K562 (cell line): Measurements from ENCODE around the gene CHL1. TPM values are rescaled to one million over a fixed set of nuclear protein-coding genes. Genes with fewer than 3 reads are reported as not detected.

Source experiments
- ATAC-seq: fragments of 200-7000 bp; cut with Tn5 transposase; 3 replicates; pipeline ENCODE4 v1.9.1; 2020; ENCODE audit warnings: moderate library complexity
- BruUV-seq: library from RNA; stranded (reverse); fragments of 400-500 nt; replicated peaks from 2 replicates; lab custom pipeline; 2021; lab: Mats Ljungman, UMichigan
- CTCF ChIA-PET: fragments of 300-600 bp; formaldehyde crosslinking; extraction: SDS; loops from one replicate; lab custom pipeline; 2021; ENCODE audit warnings: low intra/inter-chr PET ratio; lab: Yijun Ruan, JAX
- POLR2A ChIA-PET: fragments of 300-600, 350-650 bp; sonication (Branson Sonifier 250); formaldehyde crosslinking; extraction: SDS; loops from one replicate; lab custom pipeline; 2021; ENCODE audit warnings: antibody characterized with exemption, inconsistent platforms; lab: Yijun Ruan, JAX
- DNase-seq, 4 experiments: peaks; one replicate each; pipeline versions ENCODE4 v3.0.0 to v3.0.0-alpha.2; 2011 to 2018; ENCODE audit warnings: low spot score in 3 of 4, mixed read lengths in 3 of 4; ENCODE audit errors: extremely low read depth in 1 of 4
- FAIRE-seq: peaks from 2 replicates; lab custom pipeline; 2011; peaks lifted over from hg19 to GRCh38; lab: Jason Lieb, UNC
- H2AFZ ChIP-seq: 2 replicates; pipeline ENCODE4 v1.6.0; 2011; ENCODE audit warnings: low read depth, low read length, control low read depth, inconsistent platforms
- H3K27ac ChIP-seq: fragments of 200-600 bp; 3 replicates; pipeline ENCODE4 v1.8.0; 2011; ENCODE audit warnings: low read depth, mild to moderate bottlenecking, control low read depth, inconsistent platforms, low read length, moderate library complexity, mixed read lengths; ENCODE audit errors: extremely low read depth
- H3K27me3 ChIP-seq, 2 experiments: fragments of 300-600 bp in 1 of 2; 2 replicates in 1 of 2; 3 replicates in 1 of 2; pipeline versions ENCODE4 v1.6.0 to v1.8.0; 2011; ENCODE audit warnings: inconsistent platforms in 2 of 2, low read length in 2 of 2, mild to moderate bottlenecking in 1 of 2, mixed read lengths in 1 of 2, moderate library complexity in 1 of 2; ENCODE audit not compliant: control insufficient read depth in 2 of 2, insufficient read depth in 2 of 2
- H3K36me3 ChIP-seq: fragments of 300-600 bp; 3 replicates; pipeline ENCODE4 v1.8.0; 2011; ENCODE audit warnings: mild to moderate bottlenecking, low read length, inconsistent platforms; ENCODE audit not compliant: control insufficient read depth, insufficient read depth
- H3K4me1 ChIP-seq, 2 experiments: fragments of 200-600 bp in 1 of 2; replicated peaks in 1 of 2; 2 replicates in 1 of 2; 3 replicates in 1 of 2; pipeline versions ENCODE4 v1.5.1 to v1.8.0; 2011; ENCODE audit warnings: inconsistent platforms in 2 of 2, low read length in 2 of 2, mild to moderate bottlenecking in 1 of 2, mixed read lengths in 1 of 2, moderate library complexity in 1 of 2; ENCODE audit not compliant: control insufficient read depth in 2 of 2, insufficient read depth in 2 of 2
- H3K4me2 ChIP-seq: 2 replicates; pipeline ENCODE4 v1.6.1; 2011; ENCODE audit warnings: low read length, control low read depth, inconsistent platforms, mixed read lengths; ENCODE audit not compliant: insufficient read depth
- H3K4me3 ChIP-seq: fragments of 200-600 bp; sonication (generic), shearing (Covaris generic); 2 replicates; pipeline ENCODE4 v1.5.1; 2016; ENCODE audit warnings: control low read depth, inconsistent platforms
- H3K79me2 ChIP-seq: fragments of 200-600 bp; 3 replicates; pipeline ENCODE4 v1.8.0; 2011; ENCODE audit warnings: low read length, inconsistent platforms; ENCODE audit not compliant: control insufficient read depth, insufficient read depth
- H3K9ac ChIP-seq, 2 experiments: 2 replicates each; pipeline versions ENCODE4 v1.6.0 to v1.6.1; 2011; ENCODE audit warnings: low read depth in 2 of 2, low read length in 2 of 2, control low read depth in 1 of 2, inconsistent platforms in 1 of 2, mild to moderate bottlenecking in 1 of 2, mixed read lengths in 1 of 2; ENCODE audit not compliant: insufficient read depth in 1 of 2
- H3K9me1 ChIP-seq: one replicate; pipeline ENCODE4 v1.6.0; 2011; ENCODE audit warnings: inconsistent platforms, mild to moderate bottlenecking, low read length, moderate library complexity; ENCODE audit not compliant: control insufficient read depth, insufficient read depth
- H3K9me3 ChIP-seq: replicated peaks from 2 replicates; pipeline ENCODE4 v1.5.1; 2011; ENCODE audit warnings: low read depth, low read length, inconsistent platforms; ENCODE audit not compliant: control insufficient read depth, insufficient read depth
- H4K20me1 ChIP-seq: replicated peaks from 2 replicates; pipeline ENCODE4 v1.6.1; 2011; ENCODE audit warnings: low read length, inconsistent platforms, mixed read lengths; ENCODE audit not compliant: control insufficient read depth, insufficient read depth
- CAMTA2 ChIP-seq: fragments of 250-450 bp; sonication (Bioruptor Pico); conservative IDR thresholded peaks from 2 replicates; pipeline ENCODE4 v1.5.1; 2022
- CHD1 ChIP-seq: fragments of 200-600 bp; sonication (generic); IDR thresholded peaks from one replicate; pipeline ENCODE4 v1.6.1; 2012; ENCODE audit warnings: mild to moderate bottlenecking, moderate library complexity, low read length, inconsistent platforms
- KDM5B ChIP-seq: fragments of 200-600 bp; sonication (generic); IDR thresholded peaks from 2 replicates; pipeline ENCODE4 v1.6.1; 2012; ENCODE audit warnings: low read depth, mild to moderate bottlenecking, moderate library complexity, low read length, control low read depth, inconsistent platforms; ENCODE audit not compliant: insufficient replicate concordance
- KLF16 ChIP-seq: IDR thresholded peaks from 2 replicates; pipeline ENCODE4 v1.6.1; 2016; ENCODE audit warnings: antibody characterized with exemption
- POLR3G ChIP-seq: IDR thresholded peaks from 2 replicates; pipeline ENCODE4 v1.6.1; 2011; ENCODE audit not compliant: insufficient read length, insufficient replicate concordance; ENCODE audit errors: extremely low read depth
- SMARCA4 ChIP-seq: fragments of 450-650 bp; IDR thresholded peaks from 2 replicates; pipeline ENCODE4 v1.6.1; 2016
- STAT5A ChIP-seq: IDR thresholded peaks from 2 replicates; pipeline ENCODE4 v1.6.1; 2012; ENCODE audit warnings: low read length, inconsistent platforms, borderline replicate concordance
- THRAP3 ChIP-seq: fragments of 450-650 bp; IDR thresholded peaks from 2 replicates; pipeline ENCODE4 v1.6.1; 2016; ENCODE audit warnings: mild to moderate bottlenecking, inconsistent platforms, borderline replicate concordance
- XRCC4 ChIP-seq: IDR thresholded peaks from one replicate; pipeline ENCODE4 v1.6.1; 2011; ENCODE audit not compliant: insufficient read depth, insufficient read length; ENCODE audit errors: extremely low read depth
- ZNF12 ChIP-seq: sonication (generic); formaldehyde crosslinking; IDR thresholded peaks from 2 replicates; pipeline ENCODE4 v1.4.0; 2020; ENCODE audit warnings: mild to moderate bottlenecking, missing genetic modification reagents
- WGBS: fragments of 100-300 bp; shearing (Covaris generic); methylation state at CpG from one replicate; pipeline ENCODE4 v1.1.6; 2016; ENCODE audit warnings: low coverage, mixed read lengths; ENCODE audit not compliant: insufficient coverage; ENCODE audit errors: missing lambda C conversion rate; 5-methylcytosine and 5-hydroxymethylcytosine counted together
- in situ Hi-C: fragments of 300-500 bp; cut with MboI; formaldehyde crosslinking; loops from 4 replicates; pipeline ENCODE4 v1.15.0; 2018; ENCODE audit warnings: inconsistent platforms, mixed read lengths
- intact Hi-C: fragments of 100-400 bp; cut with micrococcal nuclease; formaldehyde crosslinking; loops from 2 replicates; pipeline ENCODE4 v1.14.2; 2022
- polyA plus RNA-seq, 8 experiments: library from polyadenylated mRNA; depleted of rRNA in 4 of 8; stranded (reverse) in 5 of 8; unstranded in 3 of 8; fragments of >200 nt; fragmentation: Nextera tagmentation in 2 of 8; fragmentation: Illumina TruSeq in 1 of 8; extraction: Ambion mirVana in 2 of 8; extraction: Trizol in 1 of 8; gene quantifications; 2 replicates each; pipeline versions ENCODE4 v1.2.1 to v1.2.3, GENCODE V29; 2011 to 2014; ENCODE audit warnings: inconsistent platforms in 1 of 8, missing spikeins in 1 of 8
- total RNA-seq, 7 experiments: library from RNA; depleted of rRNA in 6 of 7; stranded (reverse); fragments of >200 nt in 6 of 7; fragmentation: Illumina TruSeq in 2 of 7; extraction: Trizol in 2 of 7; gene quantifications; 2 replicates each; pipeline versions ENCODE4 v1.2.1 to v1.2.3, GENCODE V29; 2011 to 2021; ENCODE audit warnings: low replicate concordance in 1 of 7
- TF ChIP-seq, protein P1 (sequence below): sonication (generic); formaldehyde crosslinking; IDR thresholded peaks from 2 replicates; pipeline ENCODE4 v1.8.0; 2023; ENCODE audit warnings: missing genetic modification reagents, mild to moderate bottlenecking, borderline replicate concordance
- TF ChIP-seq, protein P2 (sequence below), 2 experiments: IDR thresholded peaks; 2 replicates each; pipeline ENCODE4 v1.6.1; 2012; ENCODE audit warnings: improper control_type of control experiment in 2 of 2, low read depth in 2 of 2, low read length in 2 of 2, borderline replicate concordance in 1 of 2

Gene CHL1
- total and polyA plus RNA-seq, 9 of the 15 experiments (the other 6 are each of a cell fraction or from before 2014, with no cell fraction given), result 0.02 TPM; not detected in 8

DNA sequence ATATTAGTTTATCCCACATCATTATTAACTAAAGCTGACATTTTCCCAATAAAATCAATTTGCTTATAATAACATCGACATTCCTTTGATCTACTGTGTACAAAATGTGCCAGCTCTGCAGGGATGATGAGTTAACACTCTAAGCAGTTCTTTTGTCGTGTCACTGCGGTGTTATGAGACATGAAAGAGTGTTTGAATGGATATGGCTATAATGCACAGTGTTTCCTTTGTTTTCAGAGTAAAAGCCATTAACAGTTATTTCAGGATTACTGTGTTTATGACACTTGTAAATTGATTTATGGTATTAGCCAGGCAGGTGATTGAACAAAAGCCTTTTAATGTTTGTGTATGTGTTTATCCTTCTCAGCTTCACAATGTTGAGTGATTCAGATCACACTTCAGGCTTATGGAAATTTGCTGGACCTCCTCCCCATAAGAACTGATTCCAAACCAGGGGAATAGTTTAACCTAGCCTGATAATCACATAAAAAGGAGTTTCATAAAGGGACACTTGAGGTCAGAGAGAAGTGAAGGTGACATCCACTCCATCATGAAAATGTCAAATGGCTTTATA lies 115.7 kb downstream of the CHL1 start (continued):
- TF ChIP-seq SMARCA4 (no peak), CHD1 (no peak), XRCC4 (no peak), KDM5B (no peak)

DNA sequence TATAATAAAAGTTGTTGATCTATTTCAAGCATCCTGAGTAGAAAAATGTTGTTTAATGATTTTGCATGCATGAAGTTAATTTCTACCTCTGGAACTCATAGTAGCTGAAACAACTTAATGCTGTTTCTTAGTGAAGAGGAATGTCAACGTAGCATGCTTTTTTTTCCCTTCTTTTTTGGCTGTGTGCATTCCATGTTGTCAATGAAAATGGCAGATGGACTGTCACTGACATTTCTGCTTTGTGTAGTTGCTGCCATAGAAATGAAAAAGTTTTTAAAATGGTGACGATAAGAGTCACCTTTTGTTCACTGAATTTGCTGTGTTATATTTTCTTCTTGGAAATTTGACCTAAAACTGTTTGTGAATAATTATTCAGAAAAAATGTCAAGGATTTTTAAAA lies 116.3 kb downstream of the CHL1 start:
- Histone ChIP-seq H3K36me3 (no peaks in the 10 kb centered on the region), H3K9ac (no peak overlapping the region), H3K9me3 (no peaks in the 10 kb centered on the region), H3K4me1 (no peaks in the 10 kb centered on the region), H4K20me1 (no peaks in the 10 kb centered on the region), H3K27me3 (no peaks in the 10 kb centered on the region), H3K9me1 (no peaks in the 10 kb centered on the region), H3K4me2 (no peak overlapping the region), H3K79me2 (no peaks in the 10 kb centered on the region), H3K27ac (no peak overlapping the region), H2AFZ (no peak overlapping the region), H3K4me3 (no peak overlapping the region)
- DNase-seq, result no peak
- intact Hi-C loops (no loop called here), in situ Hi-C loops (no loop called here)
- no TSS peak for BruUV-seq
- 0% methylated on average over 2 of the region's 2 CpGs for WGBS
- no peak for ATAC-seq
- FAIRE-seq, result no peak
- POLR2A ChIA-PET, result no interaction called here
- CTCF ChIA-PET, result no interaction called here
- no peak for TF ChIP-seq STAT5A
- TF ChIP-seq POLR3G, result no peak
- TF ChIP-seq ZNF12, result no peak
- TF ChIP-seq, protein P1, sequence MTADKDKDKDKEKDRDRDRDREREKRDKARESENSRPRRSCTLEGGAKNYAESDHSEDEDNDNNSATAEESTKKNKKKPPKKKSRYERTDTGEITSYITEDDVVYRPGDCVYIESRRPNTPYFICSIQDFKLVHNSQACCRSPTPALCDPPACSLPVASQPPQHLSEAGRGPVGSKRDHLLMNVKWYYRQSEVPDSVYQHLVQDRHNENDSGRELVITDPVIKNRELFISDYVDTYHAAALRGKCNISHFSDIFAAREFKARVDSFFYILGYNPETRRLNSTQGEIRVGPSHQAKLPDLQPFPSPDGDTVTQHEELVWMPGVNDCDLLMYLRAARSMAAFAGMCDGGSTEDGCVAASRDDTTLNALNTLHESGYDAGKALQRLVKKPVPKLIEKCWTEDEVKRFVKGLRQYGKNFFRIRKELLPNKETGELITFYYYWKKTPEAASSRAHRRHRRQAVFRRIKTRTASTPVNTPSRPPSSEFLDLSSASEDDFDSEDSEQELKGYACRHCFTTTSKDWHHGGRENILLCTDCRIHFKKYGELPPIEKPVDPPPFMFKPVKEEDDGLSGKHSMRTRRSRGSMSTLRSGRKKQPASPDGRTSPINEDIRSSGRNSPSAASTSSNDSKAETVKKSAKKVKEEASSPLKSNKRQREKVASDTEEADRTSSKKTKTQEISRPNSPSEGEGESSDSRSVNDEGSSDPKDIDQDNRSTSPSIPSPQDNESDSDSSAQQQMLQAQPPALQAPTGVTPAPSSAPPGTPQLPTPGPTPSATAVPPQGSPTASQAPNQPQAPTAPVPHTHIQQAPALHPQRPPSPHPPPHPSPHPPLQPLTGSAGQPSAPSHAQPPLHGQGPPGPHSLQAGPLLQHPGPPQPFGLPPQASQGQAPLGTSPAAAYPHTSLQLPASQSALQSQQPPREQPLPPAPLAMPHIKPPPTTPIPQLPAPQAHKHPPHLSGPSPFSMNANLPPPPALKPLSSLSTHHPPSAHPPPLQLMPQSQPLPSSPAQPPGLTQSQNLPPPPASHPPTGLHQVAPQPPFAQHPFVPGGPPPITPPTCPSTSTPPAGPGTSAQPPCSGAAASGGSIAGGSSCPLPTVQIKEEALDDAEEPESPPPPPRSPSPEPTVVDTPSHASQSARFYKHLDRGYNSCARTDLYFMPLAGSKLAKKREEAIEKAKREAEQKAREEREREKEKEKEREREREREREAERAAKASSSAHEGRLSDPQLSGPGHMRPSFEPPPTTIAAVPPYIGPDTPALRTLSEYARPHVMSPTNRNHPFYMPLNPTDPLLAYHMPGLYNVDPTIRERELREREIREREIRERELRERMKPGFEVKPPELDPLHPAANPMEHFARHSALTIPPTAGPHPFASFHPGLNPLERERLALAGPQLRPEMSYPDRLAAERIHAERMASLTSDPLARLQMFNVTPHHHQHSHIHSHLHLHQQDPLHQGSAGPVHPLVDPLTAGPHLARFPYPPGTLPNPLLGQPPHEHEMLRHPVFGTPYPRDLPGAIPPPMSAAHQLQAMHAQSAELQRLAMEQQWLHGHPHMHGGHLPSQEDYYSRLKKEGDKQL, result no peak
- no peak for TF ChIP-seq THRAP3
- TF ChIP-seq, protein P2, sequence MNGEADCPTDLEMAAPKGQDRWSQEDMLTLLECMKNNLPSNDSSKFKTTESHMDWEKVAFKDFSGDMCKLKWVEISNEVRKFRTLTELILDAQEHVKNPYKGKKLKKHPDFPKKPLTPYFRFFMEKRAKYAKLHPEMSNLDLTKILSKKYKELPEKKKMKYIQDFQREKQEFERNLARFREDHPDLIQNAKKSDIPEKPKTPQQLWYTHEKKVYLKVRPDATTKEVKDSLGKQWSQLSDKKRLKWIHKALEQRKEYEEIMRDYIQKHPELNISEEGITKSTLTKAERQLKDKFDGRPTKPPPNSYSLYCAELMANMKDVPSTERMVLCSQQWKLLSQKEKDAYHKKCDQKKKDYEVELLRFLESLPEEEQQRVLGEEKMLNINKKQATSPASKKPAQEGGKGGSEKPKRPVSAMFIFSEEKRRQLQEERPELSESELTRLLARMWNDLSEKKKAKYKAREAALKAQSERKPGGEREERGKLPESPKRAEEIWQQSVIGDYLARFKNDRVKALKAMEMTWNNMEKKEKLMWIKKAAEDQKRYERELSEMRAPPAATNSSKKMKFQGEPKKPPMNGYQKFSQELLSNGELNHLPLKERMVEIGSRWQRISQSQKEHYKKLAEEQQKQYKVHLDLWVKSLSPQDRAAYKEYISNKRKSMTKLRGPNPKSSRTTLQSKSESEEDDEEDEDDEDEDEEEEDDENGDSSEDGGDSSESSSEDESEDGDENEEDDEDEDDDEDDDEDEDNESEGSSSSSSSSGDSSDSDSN (IDR thresholded peaks at IDR 0.05; ENCODE audit: borderline replicate concordance in 1 of 2, low read depth in 2 of 2, low read length in 2 of 2), result no peak
- TF ChIP-seq CAMTA2 (CRISPR knock-in tag), result no peak
- TF ChIP-seq KLF16, result no peak
